GM21717 (cell line): ENCODE results near the gene LRRC8D.

Experiments
- ATAC-seq: cut with Tn5 transposase; IDR thresholded peaks from one replicate; pipeline ENCODE4 v1.9.1; 2021; ENCODE audit warnings: mild to moderate bottlenecking, moderate library complexity; ENCODE audit not compliant: unreplicated experiment

The LRRC8D gene

GRCh38 chr1:89934461-89934860 is 113.6 kb downstream of the LRRC8D start:
- no peak for ATAC-seq

GRCh38 chr1:89935235-89935634 is 114.4 kb downstream of the LRRC8D start:
- ATAC-seq = no peak

- ATAC-seq = no peak
These were observed 115.9 kb downstream of the LRRC8D start for GRCh38 chr1:89936694-89937093.

- no peak for ATAC-seq
These were observed 117.6 kb downstream of the LRRC8D start for GRCh38 chr1:89938171-89939055.

- no peak for ATAC-seq
These were observed 118.3 kb downstream of the LRRC8D start for GRCh38 chr1:89939059-89939570.

- no peak for ATAC-seq
These were observed 119.0 kb downstream of the LRRC8D start for GRCh38 chr1:89939693-89940438.

GRCh38 chr1:89941110-89941766 is 120.4 kb downstream of the LRRC8D start:
- ATAC-seq = no peak

- no peak for ATAC-seq
These were observed 121.2 kb downstream of the LRRC8D start for GRCh38 chr1:89942014-89942413.

GRCh38 chr1:89942825-89943658 is 122.2 kb downstream of the LRRC8D start:
- no peak for ATAC-seq

- ATAC-seq = no peak
These were observed 123.3 kb downstream of the LRRC8D start for GRCh38 chr1:89943846-89944781.

GRCh38 chr1:89945852-89946476 is 125.1 kb downstream of the LRRC8D start:
- ATAC-seq = peak; percentile 95

- peak; percentile 19 for ATAC-seq
These were observed 125.7 kb downstream of the LRRC8D start for GRCh38 chr1:89946532-89946931.

GRCh38 chr1:89948722-89949345 is 128.0 kb downstream of the LRRC8D start:
- ATAC-seq = no peak

- ATAC-seq = no peak
These were observed 129.3 kb downstream of the LRRC8D start for GRCh38 chr1:89949991-89950624.

GRCh38 chr1:89950703-89951102 is 129.9 kb downstream of the LRRC8D start:
- ATAC-seq = no peak

GRCh38 chr1:89951766-89952604 is 131.2 kb downstream of the LRRC8D start:
- no peak for ATAC-seq

- no peak for ATAC-seq
These were observed 131.8 kb downstream of the LRRC8D start for GRCh38 chr1:89952605-89953130.
